GM23248 (cell line): ENCODE measurements around the gene ACVR1C. TPM values are rescaled to one million over a fixed set of nuclear protein-coding genes. Genes with fewer than 3 reads are reported as not detected.

Experiments
- DNase-seq: peaks from one replicate; pipeline ENCODE4 v3.0.0-alpha.2; 2015
- H2AFZ ChIP-seq: fragments of 200-600 bp; sonication (generic); 2 replicates; pipeline ENCODE4 v1.6.1; 2016; ENCODE audit warnings: antibody characterized with exemption
- H3F3A ChIP-seq: fragments of 200-600 bp; sonication (generic); 2 replicates; pipeline ENCODE4 v1.6.1; 2016; ENCODE audit warnings: mild to moderate bottlenecking, antibody characterized with exemption, mixed run types; ENCODE audit not compliant: insufficient read depth
- H3K27ac ChIP-seq: fragments of 200-600 bp; sonication (generic); 2 replicates; pipeline ENCODE4 v1.5.1; 2016; ENCODE audit warnings: mild to moderate bottlenecking
- H3K27me3 ChIP-seq: fragments of 200-600 bp; sonication (generic); replicated peaks from 2 replicates; pipeline ENCODE4 v1.6.1; 2016; ENCODE audit warnings: mild to moderate bottlenecking; ENCODE audit not compliant: insufficient read depth
- H3K36me3 ChIP-seq: fragments of 200-600 bp; sonication (generic); 2 replicates; pipeline ENCODE4 v1.6.1; 2016; ENCODE audit warnings: low read depth, mild to moderate bottlenecking
- H3K4me1 ChIP-seq: fragments of 200-600 bp; sonication (generic); 2 replicates; pipeline ENCODE4 v1.6.1; 2016; ENCODE audit warnings: mild to moderate bottlenecking; ENCODE audit not compliant: insufficient read depth
- H3K4me2 ChIP-seq: fragments of 200-600 bp; sonication (generic); one replicate; pipeline ENCODE4 v1.6.1; 2016; ENCODE audit warnings: mild to moderate bottlenecking; ENCODE audit not compliant: unreplicated experiment
- H3K4me3 ChIP-seq: fragments of 200-600 bp; sonication (generic); 2 replicates; pipeline ENCODE4 v1.5.1; 2016; ENCODE audit warnings: mild to moderate bottlenecking
- H3K79me2 ChIP-seq: fragments of 200-600 bp; sonication (generic); 2 replicates; pipeline ENCODE4 v1.6.1; 2016; ENCODE audit warnings: mild to moderate bottlenecking; ENCODE audit not compliant: insufficient read depth
- H3K9ac ChIP-seq: fragments of 200-600 bp; sonication (generic); 2 replicates; pipeline ENCODE4 v1.6.1; 2016; ENCODE audit warnings: mild to moderate bottlenecking
- H3K9me2 ChIP-seq: fragments of 200-600 bp; sonication (generic); 2 replicates; pipeline ENCODE4 v1.6.1; 2016; ENCODE audit warnings: mixed run types, mild to moderate bottlenecking, moderate library complexity; ENCODE audit not compliant: insufficient read depth
- H3K9me3 ChIP-seq: fragments of 200-600 bp; sonication (generic); one replicate; pipeline ENCODE4 v1.6.1; 2017; ENCODE audit warnings: low read depth
- H4K20me1 ChIP-seq: fragments of 200-600 bp; sonication (generic); 2 replicates; pipeline ENCODE4 v1.6.0; 2016; ENCODE audit not compliant: insufficient read depth
- EZH2 ChIP-seq: fragments of 200-600 bp; sonication (generic); IDR thresholded peaks from 2 replicates; pipeline ENCODE4 v1.6.1; 2018; ENCODE audit warnings: antibody characterized with exemption, mild to moderate bottlenecking; ENCODE audit not compliant: insufficient read depth, poor library complexity, severe bottlenecking
- EZH2phosphoT487 ChIP-seq: fragments of 200-600 bp; sonication (generic); IDR thresholded peaks from 2 replicates; pipeline ENCODE4 v1.6.1; 2018; ENCODE audit warnings: antibody characterized with exemption, moderate library complexity, mild to moderate bottlenecking, low read depth; ENCODE audit not compliant: insufficient read depth
- WGBS, 2 experiments: methylation state at CpG; one replicate each; pipeline ENCODE4 v1.1.6; 2015 to 2017; ENCODE audit warnings: low lambda C conversion rate in 2 of 2, low coverage in 1 of 2; ENCODE audit errors: missing lambda C conversion rate in 2 of 2; 5-methylcytosine and 5-hydroxymethylcytosine counted together
- in situ Hi-C: fragments of 300-500 bp; cut with MboI; formaldehyde crosslinking; loops from 2 replicates; pipeline ENCODE4 v1.15.0; 2020
- polyA plus RNA-seq: library from polyadenylated mRNA; unstranded; fragments of >200 nt; fragmentation: Nextera tagmentation; extraction: Ambion mirVana; gene quantifications from 2 replicates; pipeline ENCODE4 v1.2.1, GENCODE V29; 2016
- total RNA-seq: library from RNA; depleted of rRNA; stranded (reverse); fragments of >200 nt; shearing (Covaris generic); gene quantifications from 2 replicates; pipeline ENCODE4 v1.2.3, GENCODE V29; 2014

ACVR1C gene
- total and polyA plus RNA-seq, 2 experiments from 2014 or later: 0.32 TPM; not detected in 1

GRCh38 chr2:157488877-157489276, 139.8 kb downstream of the ACVR1C start:
- no peak for TF ChIP-seq EZH2
- no peak for TF ChIP-seq EZH2phosphoT487
- Histone ChIP-seq H3K9ac (no peak overlapping the region), H3K9me2 (no peaks in the 10 kb centered on the region), H3K9me3 (no peaks in the 10 kb centered on the region), H3K4me1 (no peaks in the 10 kb centered on the region), H3K27me3 (no peaks in the 10 kb centered on the region; the same call in 1 of the 2 replicates), H3K27ac (no peak overlapping the region), H3K36me3 (no peaks in the 10 kb centered on the region), H4K20me1 (no peaks in the 10 kb centered on the region), H2AFZ (no peak overlapping the region), H3K4me2 (no peak overlapping the region), H3K4me3 (no peak overlapping the region), H3K79me2 (no peaks in the 10 kb centered on the region), H3F3A (no peaks in the 10 kb centered on the region)
- no peak for DNase-seq
- 63 to 69% methylated on average over 3 of the region's 3 CpGs for WGBS, 2 experiments
- in situ Hi-C loops: no loop called here

- in situ Hi-C loops: no loop called here
Measured at GRCh38 chr2:157487747-157488146, 140.9 kb downstream of the ACVR1C start.

GRCh38 chr2:157487271-157487610, 141.4 kb downstream of the ACVR1C start:
- H4K20me1 ChIP-seq: no peaks in the 10 kb centered on the region
- H3K27ac ChIP-seq: no peak overlapping the region
- H3K4me2 ChIP-seq: no peak overlapping the region
- in situ Hi-C loops: no loop called here
- WGBS, 2 experiments: 92 to 96% methylated on average over 1 of the region's 1 CpG
- no peak overlapping the region for H3K9ac ChIP-seq
- no peaks in the 10 kb centered on the region for H3F3A ChIP-seq
- H3K4me3 ChIP-seq: no peak overlapping the region
- no peaks in the 10 kb centered on the region for H3K36me3 ChIP-seq
- no peaks in the 10 kb centered on the region for H3K9me3 ChIP-seq
- no peak for DNase-seq
- H3K27me3 ChIP-seq: no peaks in the 10 kb centered on the region; the same call in 1 of the 2 replicates
- no peak overlapping the region for H2AFZ ChIP-seq
- H3K4me1 ChIP-seq: no peaks in the 10 kb centered on the region
- H3K9me2 ChIP-seq: no peaks in the 10 kb centered on the region
- no peaks in the 10 kb centered on the region for H3K79me2 ChIP-seq
- TF ChIP-seq EZH2phosphoT487 (no peak), EZH2 (no peak)

More at GRCh38 chr2:157487747-157488146, 140.9 kb downstream of the ACVR1C start:
- no peaks in the 10 kb centered on the region for H3K36me3 ChIP-seq
- no peaks in the 10 kb centered on the region for H3K4me1 ChIP-seq
- DNase-seq: no peak
- H4K20me1 ChIP-seq: no peaks in the 10 kb centered on the region
- H3K4me3 ChIP-seq: no peak overlapping the region
- TF ChIP-seq EZH2: no peak
- TF ChIP-seq EZH2phosphoT487: no peak
- H3K27ac ChIP-seq: no peak overlapping the region
- H3K9ac ChIP-seq: no peak overlapping the region
- H3F3A ChIP-seq: no peaks in the 10 kb centered on the region
- no peaks in the 10 kb centered on the region for H3K9me2 ChIP-seq
- no peak overlapping the region for H3K4me2 ChIP-seq
- H3K79me2 ChIP-seq: no peaks in the 10 kb centered on the region
- H3K9me3 ChIP-seq: no peaks in the 10 kb centered on the region
- H2AFZ ChIP-seq: no peak overlapping the region
- no peaks in the 10 kb centered on the region; the same call in 1 of the 2 replicates for H3K27me3 ChIP-seq
- 65 to 70% methylated on average over 3 of the region's 3 CpGs for WGBS, 2 experiments

GRCh38 chr2:157486596-157487270, 141.9 kb downstream of the ACVR1C start:
- H3K36me3 ChIP-seq: no peaks in the 10 kb centered on the region
- H3F3A ChIP-seq: no peaks in the 10 kb centered on the region
- no peak overlapping the region for H2AFZ ChIP-seq
- no peaks in the 10 kb centered on the region for H4K20me1 ChIP-seq
- H3K79me2 ChIP-seq: no peaks in the 10 kb centered on the region
- H3K9me2 ChIP-seq: no peaks in the 10 kb centered on the region
- H3K4me3 ChIP-seq: no peak overlapping the region
- no peaks in the 10 kb centered on the region; the same call in 1 of the 2 replicates for H3K27me3 ChIP-seq
- H3K9ac ChIP-seq: no peak overlapping the region
- no peaks in the 10 kb centered on the region for H3K9me3 ChIP-seq
- no peak overlapping the region for H3K4me2 ChIP-seq
- 75 to 77% methylated on average over 4 of the region's 4 CpGs for WGBS, 2 experiments
- DNase-seq: peak; percentile 46
- TF ChIP-seq EZH2 (no peak), EZH2phosphoT487 (no peak)
- in situ Hi-C loops: no loop called here
- no peaks in the 10 kb centered on the region for H3K4me1 ChIP-seq
- H3K27ac ChIP-seq: no peak overlapping the region
